NCI-H2171 (cell line): ENCODE measurements around the gene YPEL1.
"Not testable (repeated sequence)": the region's sequence is repeated elsewhere in the genome, so short reads cannot be mapped to it uniquely, and the experiment has no call there.

ENCODE experiments used
- DNase-seq: peaks from one replicate; lab custom pipeline; 2025; lab: John Stamatoyannopoulos, UW

Gene YPEL1

DNA sequence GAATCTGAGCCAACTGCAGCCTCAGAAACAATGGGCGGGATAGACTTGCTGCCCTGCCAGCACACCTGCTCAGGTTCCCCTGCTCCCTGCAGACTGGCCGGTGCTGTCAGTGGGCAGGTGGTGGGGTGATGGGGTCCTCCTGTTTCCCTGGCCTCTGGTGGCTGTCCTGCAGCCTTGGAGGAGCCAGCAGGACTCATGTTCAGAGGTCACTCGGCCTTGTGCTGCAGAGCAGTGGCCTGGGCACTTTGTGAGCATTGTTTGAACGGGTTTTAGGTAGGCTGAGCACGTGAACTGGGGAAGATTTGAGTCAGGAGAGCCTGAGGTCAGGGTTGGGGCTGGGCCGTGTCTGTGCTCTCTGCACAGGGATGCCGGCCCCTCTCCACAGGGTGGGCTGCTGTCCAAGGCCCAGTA, 52.2 kb downstream of the YPEL1 start:
- DNase-seq: no peak

DNA sequence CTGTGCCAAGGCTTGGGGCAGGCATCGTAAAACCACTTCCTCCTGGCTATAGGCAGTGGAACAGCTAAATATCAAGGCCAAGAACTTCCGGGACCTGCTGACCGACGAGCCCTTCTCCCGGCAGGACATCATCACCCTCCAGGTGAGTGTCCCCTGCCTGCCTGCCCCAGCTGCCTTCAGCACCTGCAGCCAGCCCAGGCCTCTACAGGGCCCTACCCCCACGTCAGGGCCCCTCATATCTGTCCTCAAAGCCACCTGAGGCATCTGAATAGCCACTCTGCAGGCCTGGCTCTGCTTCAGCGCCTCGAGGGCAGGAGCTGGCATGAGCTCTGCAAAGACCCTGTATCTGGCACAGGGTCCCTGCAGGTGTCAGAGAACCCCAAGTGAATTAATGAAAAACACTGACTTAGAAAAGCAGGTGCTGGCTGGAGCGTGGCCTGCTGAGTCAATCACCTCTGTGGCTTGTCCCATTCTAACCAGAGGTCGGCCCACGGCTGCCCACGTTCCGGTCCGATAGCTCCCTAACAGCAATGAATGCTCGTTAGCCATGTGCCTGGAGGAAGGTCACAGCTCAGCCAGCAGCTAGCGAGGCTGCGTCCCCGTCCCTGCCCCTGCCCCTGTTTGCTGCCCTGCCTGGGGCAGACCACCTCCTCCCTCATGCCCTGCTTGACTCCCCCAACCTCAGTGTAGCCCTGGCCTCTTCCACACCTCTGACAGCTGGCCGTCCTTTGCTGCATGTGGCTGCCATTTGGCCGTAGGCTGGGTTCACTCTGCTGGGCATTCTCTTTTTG, 53.0 kb downstream of the YPEL1 start:
- DNase-seq: no peak

DNA sequence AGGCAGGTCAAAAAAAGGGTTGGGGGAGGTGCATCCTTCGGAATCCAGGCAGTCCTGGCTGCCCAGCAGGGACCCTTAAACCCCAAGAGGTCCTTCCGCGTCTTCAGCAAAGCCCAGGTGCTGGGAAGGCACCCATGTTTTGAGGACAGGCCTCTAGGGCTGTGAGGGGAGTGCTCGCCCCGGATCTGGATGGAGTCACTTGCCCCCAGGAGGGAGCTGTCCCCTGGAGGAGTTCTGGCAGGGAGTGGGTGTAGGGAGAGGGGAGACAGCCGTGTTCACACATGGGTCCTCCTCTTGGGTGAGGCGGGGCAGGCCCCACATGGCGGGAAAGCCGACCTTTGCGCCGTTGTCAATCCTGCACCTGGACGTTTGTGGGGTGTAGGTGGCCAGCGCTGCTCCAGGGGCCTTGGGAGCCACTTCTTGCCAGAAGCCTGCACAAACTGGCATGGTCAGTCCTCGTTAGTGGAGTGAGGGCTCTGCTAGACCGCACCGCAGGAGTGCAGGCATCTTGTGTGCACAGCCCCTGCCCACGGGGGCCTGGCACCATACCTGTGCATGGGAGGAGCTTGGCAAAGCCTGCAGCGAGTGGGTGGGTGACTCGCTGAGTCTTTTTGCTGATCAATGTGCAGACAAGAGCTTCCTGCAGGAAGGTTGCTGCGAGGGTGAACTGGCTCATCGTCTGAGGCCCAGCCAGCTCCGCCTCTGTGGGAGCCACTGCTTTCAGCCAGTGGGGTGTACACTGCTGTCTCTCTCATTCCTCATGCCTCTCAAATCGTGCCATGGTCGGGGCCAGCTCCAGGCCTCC, 53.8 kb downstream of the YPEL1 start:
- no peak for DNase-seq

DNA sequence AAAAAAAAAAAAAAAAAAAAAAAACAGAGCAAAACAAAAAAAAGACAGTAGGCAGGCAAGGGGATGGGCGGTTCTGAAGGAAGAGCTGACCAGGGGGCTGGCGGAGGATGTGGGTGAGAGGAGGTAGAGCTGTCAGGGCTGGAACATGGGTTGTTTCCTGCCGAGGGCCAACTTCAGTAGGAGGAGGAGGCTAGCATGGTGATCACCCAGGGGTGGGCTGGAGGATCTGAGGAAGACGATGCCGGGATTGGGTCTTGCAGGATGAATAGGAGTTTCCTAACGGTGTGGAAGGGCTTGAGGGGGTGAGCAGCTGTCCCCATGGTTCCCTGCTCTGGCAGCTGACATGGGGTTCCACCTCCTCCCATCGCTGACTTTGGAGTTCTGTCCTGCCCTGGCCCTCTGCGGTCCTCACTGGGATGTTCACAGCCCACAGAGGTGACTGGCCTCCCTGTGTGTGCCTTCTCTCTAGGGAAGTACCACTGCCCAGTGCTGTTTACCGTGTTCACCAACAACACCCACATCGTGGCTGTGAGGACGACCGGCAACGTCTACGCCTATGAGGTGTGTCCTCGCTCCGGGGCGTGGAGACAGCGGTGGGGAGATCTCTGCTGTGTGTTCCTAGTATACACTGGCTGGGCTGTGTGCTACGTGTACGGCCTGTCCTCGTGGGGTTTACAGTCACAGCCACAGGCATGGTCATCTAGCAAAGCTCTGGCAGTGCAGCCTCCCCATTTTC, 54.6 kb downstream of the YPEL1 start:
- DNase-seq: no peak

DNA sequence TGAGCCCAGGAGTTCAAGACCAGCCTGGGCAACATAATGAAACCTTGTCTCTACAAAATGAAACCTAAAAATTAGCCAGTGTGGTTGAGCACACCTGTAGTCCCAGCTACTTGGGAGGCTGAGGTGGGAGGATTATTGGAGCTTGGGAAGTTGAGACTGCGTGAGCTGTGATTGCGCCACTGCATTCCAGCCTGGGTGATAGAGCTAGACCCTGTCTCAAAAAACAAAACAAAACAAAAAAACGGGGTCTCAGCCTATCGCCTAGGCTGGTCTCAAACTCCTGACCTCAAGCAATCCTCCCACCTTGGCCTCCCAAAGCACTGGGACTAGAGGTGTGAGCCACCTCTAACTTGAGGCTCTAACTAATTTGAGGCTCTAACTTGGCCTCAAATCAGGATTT, 56.2 kb downstream of the YPEL1 start:
- DNase-seq: no peak

DNA sequence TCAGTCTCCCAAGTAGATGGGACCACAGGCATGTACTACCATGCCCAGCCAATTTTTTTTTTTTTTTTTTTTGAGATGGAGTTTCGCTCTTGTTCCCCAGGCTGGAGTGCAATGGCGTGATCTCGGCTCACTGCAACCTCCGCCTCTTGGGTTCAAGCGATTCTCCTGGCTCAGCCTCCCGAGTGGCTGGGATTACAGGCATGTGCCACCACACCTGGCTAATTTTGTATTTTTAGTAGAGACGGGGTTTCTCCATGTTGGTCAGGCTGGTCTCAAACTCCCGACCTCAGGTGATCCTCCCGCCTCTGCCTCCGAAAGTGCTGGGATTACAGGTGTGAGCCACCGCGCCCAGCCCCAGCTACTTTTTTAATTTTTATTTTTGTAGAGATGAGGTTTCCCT, 56.8 kb downstream of the YPEL1 start:
- not testable (repeated sequence) for DNase-seq

DNA sequence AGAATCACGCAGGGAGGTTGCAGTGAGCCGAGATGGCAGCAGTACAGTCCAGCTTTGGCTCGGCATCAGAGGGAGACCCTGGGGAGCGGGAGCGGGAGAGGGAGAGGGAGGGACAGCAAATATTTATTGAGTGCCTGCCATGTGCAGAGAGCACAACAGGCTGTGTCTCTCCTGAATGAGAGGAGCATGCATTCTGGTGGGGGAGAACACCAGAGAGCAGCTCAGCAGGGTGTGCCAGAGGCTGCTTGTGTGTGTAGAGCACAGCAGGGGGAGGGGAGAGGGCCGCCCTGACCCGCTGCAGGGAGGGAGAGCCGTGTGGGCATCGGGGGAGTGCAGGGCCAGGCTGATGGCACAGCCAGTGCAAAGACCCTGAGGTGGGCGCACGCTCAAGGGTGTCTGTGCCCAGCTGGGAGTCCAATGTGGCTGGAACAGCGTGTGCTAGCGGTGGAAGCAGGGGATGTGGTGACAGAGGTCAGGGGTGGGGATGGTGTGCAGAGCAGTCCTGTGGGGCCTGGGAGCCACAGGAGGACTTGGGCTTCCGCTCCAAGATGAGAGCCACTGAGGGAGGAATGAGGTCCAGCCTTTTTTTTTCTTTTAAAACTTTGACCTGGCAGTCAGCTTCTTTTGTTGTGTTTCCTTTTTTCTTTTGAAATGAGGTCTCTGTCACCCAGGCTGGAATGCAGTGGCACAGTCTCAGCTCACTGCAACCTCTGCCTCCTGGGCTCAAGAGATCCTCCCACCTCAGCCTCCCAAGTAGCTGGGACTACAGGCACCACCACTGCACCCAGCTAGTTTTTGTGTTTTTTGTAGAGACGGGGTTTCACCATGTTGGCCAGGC, 57.8 kb downstream of the YPEL1 start:
- no peak for DNase-seq

DNA sequence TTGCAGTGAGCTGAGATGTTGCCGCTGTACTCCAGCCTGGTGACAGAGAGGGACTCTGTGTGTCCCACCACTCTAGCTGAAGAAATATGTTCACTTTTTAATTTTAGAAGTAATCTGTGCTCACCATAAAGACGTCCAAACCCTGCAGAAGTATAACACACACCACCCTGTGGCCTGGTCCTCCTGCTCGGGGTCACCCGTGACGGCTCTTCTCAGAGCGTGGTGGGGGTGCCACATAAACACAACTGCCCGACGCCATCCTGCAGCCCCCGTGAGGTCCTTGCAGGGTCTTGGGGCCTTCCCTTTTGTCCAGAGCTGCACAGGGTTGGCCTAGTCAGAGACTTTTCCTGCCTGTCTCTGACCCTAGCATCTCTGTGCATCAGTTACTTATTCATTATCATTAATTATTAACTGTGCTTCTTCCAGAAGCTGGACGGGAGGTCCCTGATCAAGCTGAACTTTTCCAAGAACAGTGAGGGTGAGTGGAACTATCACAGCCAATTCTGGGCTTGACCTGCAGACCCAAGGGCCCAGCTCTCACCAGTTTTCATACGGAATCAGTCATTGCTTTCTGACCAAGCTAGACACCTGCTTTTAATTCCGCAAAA, 60.9 kb downstream of the YPEL1 start:
- no peak for DNase-seq

DNA sequence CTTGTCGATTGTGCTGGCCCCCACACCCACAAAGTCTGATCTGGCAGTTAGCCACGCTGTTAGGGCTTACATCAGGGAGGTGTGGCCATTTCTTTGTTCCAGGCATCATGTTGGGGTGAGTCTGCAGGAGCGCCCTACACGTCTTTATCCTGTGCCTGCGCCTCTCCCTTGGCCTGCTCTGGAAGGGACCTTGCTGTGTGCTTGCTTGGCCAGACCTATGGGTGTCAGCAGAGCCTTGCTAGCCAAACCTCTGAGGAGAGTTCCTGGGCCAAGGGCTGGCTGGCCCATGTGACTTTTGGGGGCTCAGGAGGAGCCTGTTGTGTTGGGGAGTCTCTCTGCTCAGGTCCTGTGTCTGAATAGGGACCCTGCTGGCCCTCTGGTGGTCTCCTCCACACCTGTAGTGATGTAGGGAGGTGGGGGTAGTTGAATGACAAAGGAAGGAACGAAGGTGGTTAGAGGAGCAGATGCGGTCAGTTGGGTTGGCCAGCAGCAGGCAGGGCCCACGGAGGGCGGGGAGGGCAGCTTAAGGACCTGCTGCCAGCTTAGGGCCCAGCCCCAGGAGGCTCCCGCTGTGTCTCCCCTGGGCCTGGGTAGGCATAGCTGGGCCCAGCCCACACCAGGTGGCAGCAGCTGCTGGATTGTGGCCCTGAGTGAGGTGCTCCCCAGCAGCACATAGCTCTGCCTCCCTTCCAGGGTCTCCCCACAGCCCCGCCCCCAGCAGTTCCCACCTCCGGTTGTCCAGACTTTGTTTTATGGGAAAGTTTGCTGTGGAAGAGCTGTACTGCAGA, 61.9 kb downstream of the YPEL1 start:
- no peak for DNase-seq

DNA sequence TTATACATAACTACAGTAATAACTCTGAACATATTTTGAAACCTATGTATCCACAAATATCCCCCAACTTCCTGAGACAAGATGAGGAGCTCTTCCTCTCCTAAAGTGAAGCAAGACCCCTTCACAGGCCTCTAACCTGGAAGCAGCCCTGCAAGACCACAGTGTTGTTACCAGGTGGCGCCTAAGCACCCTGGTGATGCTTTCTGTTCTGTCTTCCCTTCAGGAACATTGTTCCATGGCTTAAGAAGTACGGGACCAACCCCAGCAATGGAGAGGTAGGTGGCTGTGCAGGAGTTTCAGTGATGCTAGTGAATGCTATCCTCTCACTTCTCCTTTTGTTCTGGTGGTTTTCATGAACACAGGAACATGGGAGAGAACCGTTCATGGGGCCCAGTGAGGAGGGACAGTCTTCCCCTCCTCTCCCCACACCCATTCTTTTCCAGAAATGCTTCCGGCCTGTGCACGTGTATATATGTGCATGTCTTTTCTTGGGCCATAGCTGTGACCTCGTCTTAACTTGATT, 63.4 kb downstream of the YPEL1 start:
- DNase-seq: no peak

DNA sequence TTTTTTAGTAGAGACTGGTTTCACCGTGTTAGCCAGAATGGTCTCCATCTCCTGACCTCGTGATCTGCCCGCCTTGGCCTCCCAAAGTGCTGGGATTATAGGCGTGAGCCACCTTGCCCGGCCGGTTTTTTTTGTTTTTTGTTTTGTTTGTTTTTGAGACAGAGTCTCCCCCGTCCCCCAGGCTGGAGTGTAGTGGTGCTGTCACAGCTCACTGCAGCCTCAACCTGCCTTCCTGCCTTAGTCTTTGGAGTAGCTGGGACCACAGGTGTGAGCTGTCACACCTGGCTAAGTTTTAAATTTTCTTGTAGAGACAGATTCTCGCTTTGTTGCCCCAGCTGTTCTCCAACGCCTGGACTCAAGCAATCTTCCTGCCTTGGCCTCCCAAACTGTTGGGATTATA, 66.6 kb downstream of the YPEL1 start:
- no peak for DNase-seq

DNA sequence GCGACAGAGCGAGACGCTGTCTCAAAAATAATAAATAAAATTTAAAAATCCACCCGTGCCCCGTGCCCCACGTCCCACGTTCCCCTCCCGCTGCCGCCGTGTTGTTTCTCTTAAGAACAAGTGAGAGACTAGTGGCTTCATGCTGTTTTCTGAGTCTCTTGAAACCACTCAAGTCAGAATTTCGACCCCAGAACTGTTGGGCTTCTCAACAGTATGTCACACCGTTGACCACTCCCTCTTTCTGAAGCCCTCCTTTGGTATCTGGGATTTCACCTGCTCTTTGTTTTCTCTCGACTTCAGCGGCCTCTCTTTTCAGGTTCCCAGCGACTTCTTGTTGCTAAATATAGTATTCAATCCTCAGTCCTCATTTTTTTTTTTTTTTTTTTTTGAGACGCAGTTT, 68.8 kb downstream of the YPEL1 start:
- DNase-seq: no peak

DNA sequence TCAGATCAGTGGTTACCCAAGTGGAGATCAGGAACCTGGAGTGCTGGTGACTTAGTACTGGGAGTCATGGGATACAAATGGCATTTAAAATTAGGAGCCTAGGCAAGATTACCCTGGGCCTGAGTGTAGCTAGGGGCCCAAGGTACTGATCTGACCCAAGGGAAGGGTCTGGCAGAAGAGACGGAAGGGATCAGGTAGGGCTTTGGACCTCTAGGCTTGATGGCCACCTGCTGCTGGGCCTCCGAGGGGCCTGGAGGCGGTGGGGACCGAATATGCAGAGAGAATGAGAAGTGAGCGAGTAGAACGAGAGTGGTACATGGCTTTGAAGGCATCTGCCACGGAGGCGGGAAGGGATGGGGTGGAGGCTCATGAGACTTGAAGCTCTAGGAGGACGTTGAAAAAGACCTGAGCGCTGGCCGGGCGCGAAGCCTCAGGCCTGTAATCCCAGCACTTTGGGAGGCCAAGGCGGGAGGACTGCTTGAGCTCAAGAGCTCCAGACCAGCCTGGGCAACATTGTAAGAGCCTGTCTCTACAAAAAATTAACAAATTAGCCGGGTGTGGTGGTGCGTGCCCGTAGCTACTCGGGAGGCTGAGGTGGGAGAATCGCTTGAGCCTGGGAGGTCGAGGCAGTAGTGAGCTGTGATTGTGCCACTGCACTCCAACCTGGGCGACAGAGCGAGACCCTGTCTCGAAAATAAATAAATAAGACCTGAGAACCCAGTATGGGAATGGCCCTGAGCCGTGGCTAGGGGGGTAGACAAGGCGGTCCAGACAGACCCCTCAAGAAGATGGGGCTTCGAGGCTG, 70.3 kb downstream of the YPEL1 start:
- DNase-seq: no peak

DNA sequence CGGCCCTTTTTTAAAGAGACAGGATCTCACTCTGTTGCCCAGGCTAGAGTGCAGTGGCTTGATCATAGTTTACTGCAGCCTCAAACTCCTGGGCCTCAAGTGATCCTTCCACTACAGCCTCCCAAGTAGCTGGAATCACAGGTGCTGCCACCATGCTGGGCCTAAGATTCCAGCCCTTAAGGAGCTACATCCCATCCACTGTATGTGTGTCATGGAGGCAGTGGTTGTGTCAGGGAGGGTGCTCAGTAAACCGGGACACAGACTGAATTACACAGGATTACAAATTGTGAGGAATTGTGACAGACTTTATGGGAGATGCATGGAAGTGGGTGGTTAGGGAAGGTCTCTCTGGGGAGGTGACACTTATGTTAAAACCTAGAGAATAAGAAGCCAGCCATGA, 71.9 kb downstream of the YPEL1 start:
- no peak for DNase-seq

DNA sequence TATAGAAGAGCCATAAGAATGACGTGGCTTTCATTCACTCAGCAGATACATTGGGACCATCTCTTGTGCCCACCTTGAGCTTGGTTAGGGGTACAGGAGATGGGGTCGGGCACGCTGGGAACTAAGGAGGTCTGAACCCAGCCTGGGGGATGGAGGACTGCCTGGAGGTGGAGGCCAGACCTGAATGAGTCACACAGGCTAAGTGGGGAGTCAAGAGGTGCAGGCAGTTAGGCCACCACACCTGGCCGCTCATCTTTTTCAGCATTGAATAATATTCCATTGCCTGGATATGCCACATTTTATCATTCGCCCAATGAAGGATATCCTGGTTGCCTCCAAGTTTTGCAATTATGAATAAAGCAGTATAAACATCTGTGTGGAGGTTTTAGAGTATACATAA, 73.6 kb downstream of the YPEL1 start:
- no peak for DNase-seq

DNA sequence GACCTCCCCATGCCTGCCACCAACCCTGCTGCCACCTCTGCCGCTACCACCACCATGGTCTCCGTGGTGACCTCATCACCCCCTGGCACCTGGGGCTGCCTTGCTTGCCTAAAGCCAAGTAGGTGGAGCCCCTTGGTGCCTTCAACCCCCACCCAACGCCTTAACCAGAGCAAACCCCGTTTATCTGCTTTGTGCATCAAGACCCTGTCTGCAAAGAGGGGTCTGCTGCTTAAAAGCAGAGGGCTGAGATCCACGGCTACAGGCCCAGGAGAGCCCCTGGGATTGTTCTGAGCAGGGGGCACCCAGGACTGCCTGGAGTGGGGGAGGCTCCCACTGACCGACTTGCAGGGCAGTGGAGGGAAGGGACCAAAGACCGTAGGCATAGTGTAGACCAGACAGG, 74.7 kb downstream of the YPEL1 start:
- no peak for DNase-seq

DNA sequence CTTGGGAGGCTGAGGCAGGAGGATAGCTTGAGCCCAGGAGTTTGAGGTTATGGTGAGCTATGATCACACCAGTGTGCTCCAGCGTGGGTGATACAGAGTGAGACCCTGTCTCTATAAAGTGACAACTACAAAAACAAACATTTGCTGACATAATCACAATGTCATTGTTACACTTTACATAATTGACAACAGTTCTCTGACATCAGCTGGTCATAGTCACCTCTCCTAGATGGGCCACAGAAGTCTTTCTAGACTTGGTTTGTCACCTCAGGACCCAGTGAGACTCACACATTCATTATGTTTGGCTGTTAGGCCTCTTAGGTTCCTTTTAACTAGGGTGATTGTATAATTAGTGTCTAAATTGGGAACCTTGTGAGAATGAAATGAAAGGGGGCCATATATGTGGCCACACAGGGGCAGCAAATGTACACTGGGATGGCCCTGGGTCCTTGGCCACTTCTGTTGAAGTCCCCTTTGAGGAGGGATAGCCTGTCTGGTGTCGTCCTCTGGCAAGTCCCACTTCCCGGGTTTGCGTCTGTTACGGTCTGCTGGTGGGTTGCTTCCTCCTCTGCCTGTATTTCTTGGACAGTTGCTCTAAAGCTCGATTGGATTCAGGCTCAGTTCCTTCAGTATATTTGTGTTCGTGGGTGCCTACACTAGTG, 75.6 kb downstream of the YPEL1 start:
- no peak for DNase-seq

DNA sequence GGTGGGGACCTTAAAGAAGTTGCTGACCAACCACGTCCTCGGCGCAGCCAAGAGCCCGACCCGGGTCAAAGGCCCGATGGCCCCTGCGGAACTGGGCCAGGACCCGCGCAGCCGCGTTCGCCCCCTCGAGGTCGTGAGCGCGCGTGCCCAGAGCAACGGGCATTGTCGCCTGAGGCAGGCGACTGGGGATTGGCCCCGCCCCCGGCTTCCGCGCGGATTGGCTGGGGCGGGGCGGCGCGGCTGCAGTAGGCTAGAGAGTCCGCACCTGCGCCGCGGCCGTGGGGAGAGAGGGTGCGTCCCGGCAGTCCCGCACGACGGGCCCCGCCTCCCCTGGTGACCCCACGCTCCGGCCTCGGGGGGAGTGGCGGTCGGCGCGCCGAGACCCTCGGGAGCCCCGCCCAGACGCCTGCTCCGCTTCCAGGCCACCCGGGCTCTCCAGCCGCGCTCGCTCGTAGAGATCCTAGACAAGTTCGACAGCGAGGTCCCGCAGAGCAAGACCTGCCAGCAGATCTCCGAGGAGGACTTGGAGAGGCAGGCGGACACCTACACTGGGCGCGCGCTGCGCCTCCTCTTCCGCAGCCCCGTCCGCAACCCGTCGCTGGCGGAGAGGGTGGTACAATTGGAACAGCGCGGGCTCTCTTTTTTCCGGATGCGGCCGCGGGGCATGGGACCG, 78.1 kb downstream of the YPEL1 start:
- DNase-seq: peak; percentile 82

DNA sequence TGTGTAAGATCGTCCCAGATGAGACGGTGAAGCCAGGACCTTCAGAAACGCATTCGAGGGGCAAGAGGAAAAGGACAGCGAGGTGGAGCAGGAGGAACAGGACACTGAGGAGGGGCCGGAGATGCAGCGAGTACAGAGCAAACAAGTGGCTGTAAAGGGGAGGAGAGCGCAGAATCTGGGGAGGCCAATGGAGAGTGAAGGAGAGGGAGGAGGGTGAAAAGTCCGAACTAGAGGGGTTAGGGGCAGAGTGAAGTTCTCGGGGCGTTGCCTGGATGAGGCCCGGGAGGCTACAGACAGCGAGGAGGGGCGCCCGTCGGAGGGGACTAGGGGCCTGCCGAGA, 78.6 kb downstream of the YPEL1 start:
- no peak for DNase-seq
